Stimulated activated CD4-positive, alpha-beta T cell treated with anti-CD3 and anti-CD28 coated beads, Interleukin-15, amount 100 ng/mL, for 24 hours (primary cell): ENCODE measurements around the gene STK39.

Experiments
- DNase-seq: peaks from one replicate; pipeline ENCODE4 v3.0.0-alpha.2; 2020

The STK39 gene

GRCh38 chr2:168035458-168035857 lies 211.9 kb downstream of the STK39 start:
- no peak for DNase-seq

GRCh38 chr2:168034616-168035015 lies 212.8 kb downstream of the STK39 start:
- no peak for DNase-seq

- DNase-seq, result no peak
Measured at GRCh38 chr2:168033966-168034365, 213.4 kb downstream of the STK39 start.

GRCh38 chr2:168032091-168032490 lies 215.3 kb downstream of the STK39 start:
- no peak for DNase-seq

GRCh38 chr2:168030862-168031624 lies 216.4 kb downstream of the STK39 start:
- peak; percentile 29 for DNase-seq

GRCh38 chr2:168029071-168029470 lies 218.3 kb downstream of the STK39 start:
- DNase-seq, result no peak

GRCh38 chr2:168028362-168028761 lies 219.0 kb downstream of the STK39 start:
- no peak for DNase-seq

- no peak for DNase-seq
Measured at GRCh38 chr2:168025487-168026202, 221.8 kb downstream of the STK39 start.

GRCh38 chr2:168024459-168024858 lies 222.9 kb downstream of the STK39 start:
- no peak for DNase-seq

- DNase-seq, result no peak
Measured at GRCh38 chr2:168021800-168022587, 225.4 kb downstream of the STK39 start.

- DNase-seq, result no peak
Measured at GRCh38 chr2:168015274-168015953, 232.0 kb downstream of the STK39 start.

- no peak for DNase-seq
Measured at GRCh38 chr2:168009900-168010299, 237.5 kb downstream of the STK39 start.

- DNase-seq, result no peak
Measured at GRCh38 chr2:168008646-168009195, 238.7 kb downstream of the STK39 start.

GRCh38 chr2:168006498-168006897 lies 240.9 kb downstream of the STK39 start:
- no peak for DNase-seq

GRCh38 chr2:168005586-168005985 lies 241.8 kb downstream of the STK39 start:
- DNase-seq, result no peak

- DNase-seq, result no peak
Measured at GRCh38 chr2:168003876-168004275, 243.5 kb downstream of the STK39 start.

- no peak for DNase-seq
Measured at GRCh38 chr2:168002021-168002553, 245.3 kb downstream of the STK39 start.

GRCh38 chr2:167992278-167992677 lies 255.1 kb downstream of the STK39 start:
- no peak for DNase-seq

GRCh38 chr2:167990062-167990461 lies 257.3 kb downstream of the STK39 start:
- DNase-seq, result no peak

GRCh38 chr2:167988296-167988695 lies 259.1 kb downstream of the STK39 start:
- no peak for DNase-seq

- no peak for DNase-seq
Measured at GRCh38 chr2:167987558-167987957, 259.8 kb downstream of the STK39 start.

GRCh38 chr2:167987026-167987425 lies 260.4 kb downstream of the STK39 start:
- DNase-seq, result no peak
